GM12878 (cell line): ENCODE data around the gene PREB. TPM values are rescaled to one million over a fixed set of nuclear protein-coding genes. Genes with fewer than 3 reads are reported as not detected.

ENCODE experiments used
- ATAC-seq: fragments of 200-7000 bp; cut with Tn5 transposase; 3 replicates; pipeline ENCODE4 v1.9.1; 2020; ENCODE audit warnings: mild to moderate bottlenecking, moderate library complexity
- BruUV-seq: library from RNA; stranded (reverse); fragments of 400-500 nt; replicated peaks from 2 replicates; lab custom pipeline; 2021; lab: Mats Ljungman, UMichigan
- CTCF ChIA-PET: fragments of 300-600 bp; sonication (Branson Sonifier 250); formaldehyde crosslinking; extraction: SDS; loops from one replicate; lab custom pipeline; 2021; ENCODE audit warnings: inconsistent platforms; lab: Yijun Ruan, JAX
- POLR2A ChIA-PET: fragments of 350-600 bp; formaldehyde crosslinking; extraction: SDS; loops from one replicate; lab custom pipeline; 2021; ENCODE audit warnings: inconsistent platforms; lab: Charles Lee
- RAD21 ChIA-PET: fragments of 300-600 bp; sonication (Branson Sonifier 250); formaldehyde crosslinking; loops from one replicate; lab custom pipeline; 2023; ENCODE audit warnings: antibody characterized with exemption; ENCODE audit not compliant: unreplicated experiment; lab: Charles Lee
- SMC1A ChIA-PET: fragments of 300-600 bp; sonication (Branson Sonifier 250); formaldehyde crosslinking; loops from one replicate; lab custom pipeline; 2023; ENCODE audit not compliant: unreplicated experiment, uncharacterized antibody; lab: Charles Lee
- DNase-seq: peaks from one replicate; pipeline ENCODE4 v3.0.0-alpha.2; 2011; ENCODE audit warnings: low read depth, low spot score
- FAIRE-seq: peaks from 3 replicates; lab custom pipeline; 2011; peaks lifted over from hg19 to GRCh38; lab: Jason Lieb, UNC
- H2AFZ ChIP-seq: 2 replicates; pipeline ENCODE4 v1.6.0; 2011; ENCODE audit warnings: low read depth, low read length, control low read depth; ENCODE audit not compliant: control insufficient read depth
- H3K27ac ChIP-seq: 2 replicates; pipeline ENCODE4 v1.5.1; 2011; ENCODE audit warnings: control low read depth; ENCODE audit not compliant: control insufficient read depth, insufficient read depth
- H3K27me3 ChIP-seq, 2 experiments: replicated peaks in 1 of 2; 2 replicates each; pipeline versions ENCODE4 v1.6.0 to v1.6.1; 2011; ENCODE audit warnings: low read length in 1 of 2; ENCODE audit not compliant: control insufficient read depth in 2 of 2, insufficient read depth in 2 of 2
- H3K36me3 ChIP-seq, 2 experiments: 2 replicates each; pipeline ENCODE4 v1.5.1; 2011; ENCODE audit warnings: low read length in 1 of 2; ENCODE audit not compliant: control insufficient read depth in 2 of 2, insufficient read depth in 2 of 2
- H3K4me1 ChIP-seq: 2 replicates; pipeline ENCODE4 v1.6.1; 2011; ENCODE audit warnings: mild to moderate bottlenecking, low read length, moderate library complexity, mixed read lengths; ENCODE audit not compliant: control insufficient read depth, insufficient read depth
- H3K4me2 ChIP-seq: 2 replicates; pipeline ENCODE4 v1.6.0; 2011; ENCODE audit warnings: control low read depth; ENCODE audit not compliant: control insufficient read depth, insufficient read depth
- H3K4me3 ChIP-seq: fragments of 200-600 bp; sonication (generic); 2 replicates; pipeline ENCODE4 v1.5.1; 2016
- H3K79me2 ChIP-seq: 2 replicates; pipeline ENCODE4 v1.6.0; 2011; ENCODE audit warnings: low read length; ENCODE audit not compliant: control insufficient read depth, insufficient read depth
- H3K9ac ChIP-seq: 2 replicates; pipeline ENCODE4 v1.8.0; 2011; ENCODE audit warnings: low read length, control low read depth, mixed read lengths; ENCODE audit not compliant: control insufficient read depth, insufficient read depth
- H3K9me3 ChIP-seq: replicated peaks from 3 replicates; pipeline ENCODE4 v1.5.1; 2011; ENCODE audit warnings: mild to moderate bottlenecking, low read length; ENCODE audit not compliant: control insufficient read depth, insufficient read depth
- H4K20me1 ChIP-seq: 2 replicates; pipeline ENCODE4 v1.6.0; 2011; ENCODE audit not compliant: control insufficient read depth, insufficient read depth
- EP300 ChIP-seq, 2 experiments: fragments of 150-350 bp in 1 of 2; IDR thresholded peaks; 2 replicates each; pipeline ENCODE4 v1.6.1; 2011 to 2012; ENCODE audit warnings: low read depth in 2 of 2, low read length in 2 of 2, borderline replicate concordance in 1 of 2, improper control_type of control experiment in 1 of 2, inconsistent platforms in 1 of 2; ENCODE audit not compliant: control insufficient read depth in 1 of 2
- NFYB ChIP-seq: IDR thresholded peaks from 2 replicates; pipeline ENCODE4 v1.6.1; 2011; ENCODE audit warnings: low read depth, mild to moderate bottlenecking, low read length, improper control_type of control experiment, moderate library complexity; ENCODE audit not compliant: insufficient read depth
- RAD21 ChIP-seq: IDR thresholded peaks from 2 replicates; pipeline ENCODE4 v1.6.1; 2011; ENCODE audit warnings: mild to moderate bottlenecking, low read depth, low read length, moderate library complexity; ENCODE audit not compliant: insufficient read depth
- SUPT20H ChIP-seq: IDR thresholded peaks from 2 replicates; pipeline ENCODE4 v1.6.1; 2011; ENCODE audit warnings: low read depth, mild to moderate bottlenecking, low read length, moderate library complexity, borderline replicate concordance; ENCODE audit not compliant: control insufficient read depth
- WGBS: methylation state at CpG from one replicate; pipeline ENCODE4 v1.1.6; 2016; ENCODE audit warnings: low lambda C conversion rate; ENCODE audit not compliant: insufficient replicate concordance, insufficient coverage; ENCODE audit errors: missing lambda C conversion rate; 5-methylcytosine and 5-hydroxymethylcytosine counted together
- in situ Hi-C: fragments of 300-500 bp; cut with MboI; formaldehyde crosslinking; loops from 9 replicates; pipeline ENCODE4 v1.14.3; 2018; ENCODE audit warnings: mixed read lengths
- intact Hi-C: fragments of 100-400 bp; cut with micrococcal nuclease; formaldehyde crosslinking; loops from one replicate; pipeline ENCODE4 v1.14.2; 2022; ENCODE audit not compliant: unreplicated experiment
- polyA plus RNA-seq, 11 experiments: library from polyadenylated mRNA; depleted of rRNA in 4 of 11; unstranded in 6 of 11; stranded (reverse) in 5 of 11; fragments of >200 nt; fragmentation: Nextera tagmentation in 4 of 11; fragmentation: Illumina TruSeq in 1 of 11; extraction: Ambion mirVana in 4 of 11; extraction: Trizol in 1 of 11; gene quantifications; 1 replicate in 1 of 11; 2 replicates in 10 of 11; pipeline versions ENCODE4 v1.2.1 to v1.2.3, GENCODE V29; 2011 to 2016; ENCODE audit warnings: inconsistent platforms in 2 of 11, missing spikeins in 2 of 11, low read depth in 1 of 11
- total RNA-seq, 4 experiments: library from RNA; depleted of rRNA in 3 of 4; stranded (reverse); fragments of >200 nt in 3 of 4; fragmentation: Illumina TruSeq in 1 of 4; extraction: Trizol in 1 of 4; gene quantifications; 2 replicates each; pipeline versions ENCODE4 v1.2.1 to v1.2.3, GENCODE V29; 2013 to 2021
- TF ChIP-seq, protein P1 (sequence below): IDR thresholded peaks from 2 replicates; pipeline ENCODE4 v1.6.1; 2011; ENCODE audit warnings: mild to moderate bottlenecking, low read depth, low read length, moderate library complexity; ENCODE audit not compliant: insufficient replicate concordance
- TF ChIP-seq, protein P2 (sequence below): fragments of 450-650 bp; formaldehyde crosslinking; IDR thresholded peaks from 2 replicates; pipeline ENCODE4 v1.4.0; 2022; ENCODE audit warnings: mild to moderate bottlenecking, moderate library complexity
- TF ChIP-seq, protein P3 (sequence below): fragments of 450-650 bp; IDR thresholded peaks from 2 replicates; pipeline ENCODE4 v1.6.1; 2016; ENCODE audit warnings: mild to moderate bottlenecking

The PREB gene
- total and polyA plus RNA-seq, 10 of the 15 experiments (the other 5 are each of a cell fraction or from before 2014, with no cell fraction given), result 26.3 to 101 (median 52.7) TPM

DNA sequence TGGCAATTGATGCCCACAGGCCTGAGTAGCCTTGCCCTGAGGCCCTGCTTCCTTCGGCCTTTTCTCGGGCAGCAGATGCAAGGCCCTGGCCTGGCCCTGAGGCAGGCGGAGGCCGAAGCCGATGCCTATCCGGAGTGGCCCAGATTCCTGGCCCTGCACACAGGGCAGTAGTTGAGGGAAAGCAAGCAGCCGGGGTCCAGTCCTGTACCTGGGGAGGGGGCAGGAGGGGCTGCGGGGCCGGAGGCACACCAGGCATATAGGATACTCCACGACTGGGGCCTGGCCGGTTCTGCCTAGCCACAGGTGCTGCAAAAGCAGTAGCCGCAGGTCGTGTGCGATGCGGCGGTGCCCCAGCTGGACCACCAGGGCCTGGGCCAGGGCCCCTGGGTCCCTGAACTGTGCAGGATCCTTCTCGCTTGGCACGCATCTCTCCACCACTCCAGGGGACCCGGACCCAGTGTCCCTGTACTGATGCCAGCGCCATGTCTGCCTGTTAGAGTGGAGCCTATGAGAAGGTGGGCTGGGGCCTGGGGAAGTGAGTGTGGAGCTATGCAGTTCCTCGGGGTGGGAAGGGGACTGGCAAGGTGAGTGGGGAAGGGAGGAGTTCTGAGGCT lies 3.0 kb upstream of the PREB start:
- WGBS, result 77% methylated on average over 21 of the region's 21 CpGs
- intact Hi-C loops, result no loop called here
- Histone ChIP-seq H3K27ac (no peak overlapping the region), H3K9ac (no peak overlapping the region), H3K79me2 (peaks cover 19% of the 10 kb centered on the region), H3K4me3 (no peak overlapping the region), H3K4me1 (peaks cover 8% of the 10 kb centered on the region), H3K4me2 (no peak overlapping the region), H3K36me3 (0 out of 4 replicates have a peak, but pooled peaks cover 0 to 2% of the 10 kb centered on the region in 2 experiments), H2AFZ (no peak overlapping the region), H3K27me3 (no peaks in the 10 kb centered on the region), H4K20me1 (no peaks in the 10 kb centered on the region), H3K9me3 (no peaks in the 10 kb centered on the region)
- ChIA-PET CTCF (no interaction called here), SMC1A (no interaction called here), POLR2A (no interaction called here), RAD21 (no interaction called here)
- no TSS peak for BruUV-seq
- no peak for ATAC-seq
- in situ Hi-C loops, result no loop called here
- no peak for FAIRE-seq
- DNase-seq, result no peak
- TF ChIP-seq, protein P1, sequence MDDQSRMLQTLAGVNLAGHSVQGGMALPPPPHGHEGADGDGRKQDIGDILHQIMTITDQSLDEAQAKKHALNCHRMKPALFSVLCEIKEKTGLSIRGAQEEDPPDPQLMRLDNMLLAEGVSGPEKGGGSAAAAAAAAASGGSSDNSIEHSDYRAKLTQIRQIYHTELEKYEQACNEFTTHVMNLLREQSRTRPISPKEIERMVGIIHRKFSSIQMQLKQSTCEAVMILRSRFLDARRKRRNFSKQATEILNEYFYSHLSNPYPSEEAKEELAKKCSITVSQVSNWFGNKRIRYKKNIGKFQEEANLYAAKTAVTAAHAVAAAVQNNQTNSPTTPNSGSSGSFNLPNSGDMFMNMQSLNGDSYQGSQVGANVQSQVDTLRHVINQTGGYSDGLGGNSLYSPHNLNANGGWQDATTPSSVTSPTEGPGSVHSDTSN, result no peak
- TF ChIP-seq, protein P2, sequence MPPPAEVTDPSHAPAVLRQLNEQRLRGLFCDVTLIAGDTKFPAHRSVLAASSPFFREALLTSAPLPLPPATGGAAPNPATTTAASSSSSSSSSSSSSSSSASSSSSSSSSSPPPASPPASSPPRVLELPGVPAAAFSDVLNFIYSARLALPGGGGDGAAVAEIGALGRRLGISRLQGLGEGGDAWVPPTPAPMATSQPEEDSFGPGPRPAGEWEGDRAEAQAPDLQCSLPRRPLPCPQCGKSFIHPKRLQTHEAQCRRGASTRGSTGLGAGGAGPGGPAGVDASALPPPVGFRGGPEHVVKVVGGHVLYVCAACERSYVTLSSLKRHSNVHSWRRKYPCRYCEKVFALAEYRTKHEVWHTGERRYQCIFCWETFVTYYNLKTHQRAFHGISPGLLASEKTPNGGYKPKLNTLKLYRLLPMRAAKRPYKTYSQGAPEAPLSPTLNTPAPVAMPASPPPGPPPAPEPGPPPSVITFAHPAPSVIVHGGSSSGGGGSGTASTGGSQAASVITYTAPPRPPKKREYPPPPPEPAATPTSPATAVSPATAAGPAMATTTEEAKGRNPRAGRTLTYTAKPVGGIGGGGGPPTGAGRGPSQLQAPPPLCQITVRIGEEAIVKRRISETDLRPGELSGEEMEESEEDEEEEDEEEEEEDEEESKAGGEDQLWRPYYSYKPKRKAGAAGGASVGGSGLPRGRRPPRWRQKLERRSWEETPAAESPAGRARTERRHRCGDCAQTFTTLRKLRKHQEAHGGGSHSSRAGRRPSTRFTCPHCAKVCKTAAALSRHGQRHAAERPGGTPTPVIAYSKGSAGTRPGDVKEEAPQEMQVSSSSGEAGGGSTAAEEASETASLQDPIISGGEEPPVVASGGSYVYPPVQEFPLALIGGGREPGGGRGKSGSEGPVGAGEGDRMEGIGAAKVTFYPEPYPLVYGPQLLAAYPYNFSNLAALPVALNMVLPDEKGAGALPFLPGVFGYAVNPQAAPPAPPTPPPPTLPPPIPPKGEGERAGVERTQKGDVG (CRISPR knock-in tag), result no peak
- TF ChIP-seq NFYB (no peak), SUPT20H (no peak), RAD21 (no peak), EP300 (IDR thresholded peaks at IDR 0.05; ENCODE audit: borderline replicate concordance in 1 of 2, control insufficient read depth in 1 of 2, low read depth in 2 of 2, low read length in 2 of 2) (no peak)
- TF ChIP-seq, protein P3, sequence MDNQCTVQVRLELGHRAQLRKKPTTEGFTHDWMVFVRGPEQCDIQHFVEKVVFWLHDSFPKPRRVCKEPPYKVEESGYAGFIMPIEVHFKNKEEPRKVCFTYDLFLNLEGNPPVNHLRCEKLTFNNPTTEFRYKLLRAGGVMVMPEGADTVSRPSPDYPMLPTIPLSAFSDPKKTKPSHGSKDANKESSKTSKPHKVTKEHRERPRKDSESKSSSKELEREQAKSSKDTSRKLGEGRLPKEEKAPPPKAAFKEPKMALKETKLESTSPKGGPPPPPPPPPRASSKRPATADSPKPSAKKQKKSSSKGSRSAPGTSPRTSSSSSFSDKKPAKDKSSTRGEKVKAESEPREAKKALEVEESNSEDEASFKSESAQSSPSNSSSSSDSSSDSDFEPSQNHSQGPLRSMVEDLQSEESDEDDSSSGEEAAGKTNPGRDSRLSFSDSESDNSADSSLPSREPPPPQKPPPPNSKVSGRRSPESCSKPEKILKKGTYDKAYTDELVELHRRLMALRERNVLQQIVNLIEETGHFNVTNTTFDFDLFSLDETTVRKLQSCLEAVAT, result no peak
